Vagina (tissue), 2 donors: Measurements from ENCODE around the gene LMCD1.

Source experiments
- POLR2A ChIP-seq, 2 donors: fragments of 450-650 bp; IDR thresholded peaks; one replicate each; pipeline ENCODE4 v1.6.1; 2017; ENCODE audit warnings: antibody characterized with exemption in 2 of 2, mild to moderate bottlenecking in 2 of 2, moderate library complexity in 2 of 2
- TF ChIP-seq, protein P1 (sequence below), 3 experiments: fragments of 450-650 bp in 2 of 3; fragments of 200-600 bp in 1 of 3; sonication (generic) in 1 of 3; IDR thresholded peaks; one replicate each; pipeline ENCODE4 v1.5.1; 2017 to 2019; ENCODE audit warnings: antibody characterized with exemption in 3 of 3, mild to moderate bottlenecking in 2 of 3, moderate library complexity in 2 of 3

DNA sequence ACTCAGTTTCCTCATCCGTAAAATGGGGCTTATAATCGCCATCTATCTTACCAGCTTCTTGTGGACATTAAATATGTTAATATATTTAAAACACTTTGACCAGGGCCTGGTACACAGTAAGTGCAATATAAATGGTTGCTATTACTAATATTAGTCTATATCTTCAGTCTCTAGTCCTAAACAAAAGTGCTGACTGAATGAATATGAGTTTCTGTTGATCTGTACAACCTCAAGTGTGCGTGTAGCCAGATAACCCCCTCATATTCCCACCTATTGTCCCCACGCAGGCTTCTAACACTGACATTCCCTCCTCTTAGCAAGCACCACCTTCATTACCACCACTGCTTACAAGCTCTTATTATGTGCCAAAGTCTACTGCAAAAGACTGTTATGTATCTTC, 27.6 kb upstream of the LMCD1 start:
- TF ChIP-seq, protein P1, sequence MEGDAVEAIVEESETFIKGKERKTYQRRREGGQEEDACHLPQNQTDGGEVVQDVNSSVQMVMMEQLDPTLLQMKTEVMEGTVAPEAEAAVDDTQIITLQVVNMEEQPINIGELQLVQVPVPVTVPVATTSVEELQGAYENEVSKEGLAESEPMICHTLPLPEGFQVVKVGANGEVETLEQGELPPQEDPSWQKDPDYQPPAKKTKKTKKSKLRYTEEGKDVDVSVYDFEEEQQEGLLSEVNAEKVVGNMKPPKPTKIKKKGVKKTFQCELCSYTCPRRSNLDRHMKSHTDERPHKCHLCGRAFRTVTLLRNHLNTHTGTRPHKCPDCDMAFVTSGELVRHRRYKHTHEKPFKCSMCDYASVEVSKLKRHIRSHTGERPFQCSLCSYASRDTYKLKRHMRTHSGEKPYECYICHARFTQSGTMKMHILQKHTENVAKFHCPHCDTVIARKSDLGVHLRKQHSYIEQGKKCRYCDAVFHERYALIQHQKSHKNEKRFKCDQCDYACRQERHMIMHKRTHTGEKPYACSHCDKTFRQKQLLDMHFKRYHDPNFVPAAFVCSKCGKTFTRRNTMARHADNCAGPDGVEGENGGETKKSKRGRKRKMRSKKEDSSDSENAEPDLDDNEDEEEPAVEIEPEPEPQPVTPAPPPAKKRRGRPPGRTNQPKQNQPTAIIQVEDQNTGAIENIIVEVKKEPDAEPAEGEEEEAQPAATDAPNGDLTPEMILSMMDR (IDR thresholded peaks at IDR 0.05), result no peak
- TF ChIP-seq POLR2A (IDR thresholded peaks at IDR 0.05), result no peak
